T1000 (cell line): ENCODE measurements around the gene CAV3.
A peak's percentile ranks its signal among the peaks of the same experiment; 100 is the strongest.
"Not testable (repeated sequence)": the region's sequence is repeated elsewhere in the genome, so short reads cannot be mapped to it uniquely, and the experiment has no call there.

ENCODE experiments used
- DNase-seq: peaks from one replicate; lab custom pipeline; 2025; ENCODE audit warnings: mixed read lengths; lab: John Stamatoyannopoulos, UW

Gene CAV3

GRCh38 chr3:8733332-8734094 lies at the start of gene CAV3:
Gene CAV3 (plus strand): TSS chr3:8733802. CDS start chr3:8733877, 75 bp downstream.
- DNase-seq: no peak

GRCh38 chr3:8684992-8685391 lies 48.6 kb upstream of the CAV3 start:
- not testable (repeated sequence) for DNase-seq

DNA sequence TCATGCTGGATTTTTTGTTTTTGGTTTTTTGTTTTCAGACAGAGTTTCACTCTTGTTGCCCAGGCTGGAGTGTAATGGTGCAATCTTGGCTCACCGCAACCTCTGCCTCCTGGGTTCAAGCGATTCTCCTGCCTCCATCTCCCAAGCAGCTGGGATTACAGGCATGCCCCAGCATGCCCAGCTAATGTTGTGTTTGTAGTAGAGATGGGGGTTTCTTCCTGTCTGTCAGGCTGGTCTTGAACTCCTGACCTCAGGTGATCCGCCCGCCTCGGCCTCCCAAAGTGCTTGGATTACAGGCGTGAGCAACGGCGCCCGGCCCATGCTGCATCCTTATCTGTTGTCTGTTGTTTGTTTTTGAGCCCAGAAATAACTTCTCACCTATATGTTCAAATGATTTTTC lies 42.3 kb upstream of the CAV3 start:
- not testable (repeated sequence) for DNase-seq

GRCh38 chr3:8702560-8702959 lies 31.0 kb upstream of the CAV3 start:
- no peak for DNase-seq

DNA sequence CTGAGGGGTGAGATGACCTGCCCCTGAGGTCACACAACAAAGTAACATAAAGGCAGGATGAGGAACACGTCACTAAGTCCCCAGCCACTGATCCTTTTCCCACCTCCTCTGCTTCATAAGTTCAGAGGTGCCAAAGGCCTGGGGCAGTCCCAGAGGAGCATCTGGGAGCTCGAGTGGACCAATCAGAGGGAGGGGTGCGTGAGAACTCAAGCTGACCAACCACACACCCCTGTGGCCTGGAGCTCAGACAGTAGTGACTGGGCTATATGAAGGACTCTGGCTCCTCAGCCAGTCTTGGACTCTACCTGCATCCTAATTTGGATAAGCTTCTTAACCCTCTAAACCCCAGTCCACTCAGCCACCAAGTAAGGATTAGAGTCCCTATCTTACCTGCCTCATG lies 28.0 kb upstream of the CAV3 start:
- DNase-seq: no peak

GRCh38 chr3:8709287-8709686 lies 24.3 kb upstream of the CAV3 start:
- no peak for DNase-seq

GRCh38 chr3:8709801-8710507 lies 23.6 kb upstream of the CAV3 start:
- DNase-seq: no peak

GRCh38 chr3:8712045-8712907 lies 21.3 kb upstream of the CAV3 start:
- DNase-seq: peak; percentile 17

- DNase-seq: no peak
These were observed 20.7 kb upstream of the CAV3 start for GRCh38 chr3:8712908-8713255.

DNA sequence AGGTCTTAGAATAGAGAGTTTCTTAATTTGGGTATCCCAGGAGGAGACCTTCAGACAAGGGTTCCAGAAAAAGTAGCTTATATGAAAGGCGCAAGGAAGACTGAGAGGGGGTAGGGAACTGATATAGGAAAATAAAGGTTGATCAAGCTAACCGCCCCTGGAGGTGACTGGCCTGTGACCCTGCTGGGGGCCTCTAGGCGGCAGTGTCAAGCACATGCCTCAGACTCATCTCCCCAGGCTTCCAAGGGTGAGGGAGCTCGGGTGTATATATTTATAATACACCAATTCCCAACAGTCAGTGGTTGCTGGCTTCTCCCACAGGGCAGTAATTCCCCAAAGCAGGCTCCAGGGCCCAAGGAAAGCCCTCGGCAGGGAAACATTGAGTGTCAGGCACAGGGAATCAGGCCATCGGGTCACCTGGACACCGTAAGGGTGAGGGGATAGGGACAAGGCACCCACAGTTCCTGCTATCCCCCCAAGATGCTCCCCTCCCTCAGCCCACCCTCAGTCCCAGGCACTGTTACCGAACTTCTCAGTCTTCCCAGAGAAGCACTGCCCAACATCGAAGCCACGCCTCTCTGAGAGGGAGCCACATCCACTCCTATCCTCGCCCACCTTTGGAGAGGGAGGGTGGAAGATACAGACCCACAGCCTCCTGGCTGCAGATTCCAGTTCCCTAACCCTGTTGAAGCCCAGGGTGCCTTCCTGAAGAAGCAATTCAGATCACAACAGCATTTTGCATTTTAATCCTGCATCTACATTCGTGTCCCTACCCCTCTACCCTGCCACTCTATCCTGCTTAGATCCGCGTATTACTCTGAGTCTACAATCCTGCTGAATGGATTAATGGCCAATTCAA lies 19.5 kb upstream of the CAV3 start:
- DNase-seq: no peak

DNA sequence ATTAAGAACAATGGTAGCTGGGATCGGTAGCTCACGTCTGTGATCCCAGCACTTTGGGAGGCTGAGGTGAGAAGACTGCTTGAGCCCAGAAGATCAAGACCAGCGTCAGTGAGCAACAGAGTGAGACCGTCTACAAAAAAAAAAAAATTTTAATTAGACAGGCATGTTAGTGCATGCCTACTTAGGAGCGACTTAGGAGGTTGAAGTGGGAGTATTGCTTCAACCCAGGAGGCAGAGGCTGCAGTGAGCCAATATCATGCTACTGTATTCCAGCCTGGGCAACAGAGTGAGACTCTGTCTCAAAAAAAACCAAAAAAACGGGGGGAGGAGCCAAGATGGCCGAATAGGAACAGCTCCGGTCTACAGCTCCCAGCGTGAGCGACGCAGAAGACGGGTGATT lies 17.8 kb upstream of the CAV3 start:
- DNase-seq: not testable (repeated sequence)

- no peak for DNase-seq
These were observed 10.8 kb upstream of the CAV3 start for GRCh38 chr3:8722808-8723207.

- no peak for DNase-seq
These were observed 10.0 kb upstream of the CAV3 start for GRCh38 chr3:8723612-8724011.

DNA sequence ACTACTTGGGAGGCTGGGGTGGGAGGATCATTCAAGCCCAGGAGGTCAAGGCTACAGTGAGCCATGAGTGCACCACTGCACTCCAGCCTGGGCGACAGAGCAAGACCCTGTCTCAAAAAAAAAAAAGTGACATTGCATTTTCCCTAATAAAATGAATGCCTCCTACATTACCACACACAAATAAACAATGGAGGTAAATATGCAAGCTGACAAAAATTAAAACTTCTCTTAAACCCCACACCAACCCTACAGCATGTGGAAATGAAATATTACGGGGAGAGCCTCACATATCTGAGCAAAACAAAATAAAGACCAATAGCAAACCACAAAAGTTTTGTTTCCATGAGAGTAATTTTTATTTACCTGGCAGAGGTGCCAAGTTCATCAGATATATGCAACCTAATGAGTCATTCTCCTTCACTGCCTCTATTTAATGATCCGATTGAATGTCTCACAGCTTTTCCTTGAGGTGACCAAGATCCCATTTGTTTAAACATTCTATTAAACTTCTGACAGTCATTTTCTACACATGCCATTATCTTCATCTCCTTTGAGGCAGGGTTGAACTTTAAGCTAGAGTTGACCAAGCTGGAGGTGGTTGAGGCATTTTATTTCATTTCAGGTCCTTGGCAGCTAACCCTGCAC lies 9.4 kb upstream of the CAV3 start:
- DNase-seq: no peak

DNA sequence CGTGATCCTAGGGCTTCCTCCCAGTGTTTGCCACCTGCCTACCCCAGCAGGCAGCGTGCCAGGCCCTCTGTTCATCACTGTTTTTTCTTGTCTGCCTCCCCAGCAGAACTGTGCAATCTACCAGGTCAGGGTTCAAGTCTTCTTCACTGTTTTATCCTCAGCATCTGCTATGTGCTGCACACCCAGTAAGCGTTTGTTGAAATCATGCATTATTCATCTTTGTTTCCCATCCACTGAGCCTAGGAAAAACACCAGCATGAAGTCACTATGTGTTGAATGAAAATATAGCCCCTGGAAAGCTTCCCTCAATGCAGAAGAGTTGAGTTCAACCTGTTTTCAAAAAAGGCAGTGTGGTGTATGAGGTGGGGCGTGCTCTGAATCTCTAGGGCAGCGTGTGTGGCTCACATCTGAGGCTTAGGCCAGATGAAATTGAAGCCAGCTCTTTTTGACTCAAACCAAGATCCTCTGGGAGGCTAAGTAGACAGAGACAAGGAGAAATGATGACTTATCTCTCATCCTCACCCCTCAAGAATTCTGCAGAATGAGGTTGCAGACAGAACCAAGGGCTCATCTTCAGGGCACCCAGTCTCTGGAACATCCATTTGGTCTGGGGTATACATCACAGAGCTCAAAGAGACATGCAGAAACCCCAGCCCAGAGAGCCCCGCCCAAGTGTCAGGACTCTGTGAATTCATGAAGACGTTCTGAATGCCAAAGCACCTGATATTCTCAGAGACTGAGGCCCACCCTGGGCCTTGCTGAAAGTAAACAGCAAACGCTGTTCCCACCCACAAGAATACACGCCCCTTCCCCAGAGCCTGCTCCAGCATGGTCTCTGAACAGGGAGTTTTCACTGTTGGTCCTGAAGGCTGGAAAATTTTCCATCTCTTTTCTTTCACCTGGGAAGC lies 5.7 kb upstream of the CAV3 start:
- no peak for DNase-seq

DNA sequence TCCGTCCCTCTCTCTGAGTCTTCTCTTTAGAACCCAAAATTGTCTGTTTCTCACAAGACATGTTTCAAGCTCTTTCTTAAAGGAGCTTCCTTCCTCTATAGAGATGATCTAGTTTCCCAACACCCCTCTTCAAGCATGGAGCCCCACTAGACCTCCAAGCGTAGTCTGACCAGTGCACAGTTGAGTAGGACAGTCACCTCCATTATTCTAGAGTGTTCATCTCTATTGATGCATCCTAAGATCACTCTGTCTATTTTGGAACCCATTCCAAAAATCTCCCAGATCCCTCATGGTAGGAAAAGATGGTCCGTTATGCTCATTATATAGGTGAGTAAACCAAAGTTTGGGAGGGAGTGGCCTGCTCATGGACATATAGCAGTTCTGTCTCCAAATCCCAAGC lies 4.1 kb upstream of the CAV3 start:
- no peak for DNase-seq

DNA sequence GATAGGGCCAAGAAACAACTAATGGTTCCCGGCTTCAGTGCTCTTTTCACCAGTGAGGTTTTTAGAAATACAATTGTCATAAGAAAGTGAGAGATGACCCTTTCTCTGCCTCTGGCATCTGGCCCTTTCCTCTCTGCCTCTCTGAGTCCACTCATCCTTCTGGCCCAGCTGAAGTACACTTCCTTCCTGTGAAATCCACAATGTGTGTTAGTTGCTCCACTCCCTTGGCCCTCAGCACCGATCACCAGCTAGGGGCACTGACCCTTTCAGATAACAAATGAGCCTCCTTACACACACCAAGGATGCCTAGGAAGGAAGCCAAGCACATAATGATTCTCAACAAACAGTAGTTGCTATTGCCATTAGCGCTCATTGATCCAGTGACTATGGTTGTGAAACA lies 2.9 kb upstream of the CAV3 start:
- DNase-seq: no peak

GRCh38 chr3:8732413-8732812 lies 1.2 kb upstream of the CAV3 start:
- DNase-seq: no peak

- no peak for DNase-seq
These were observed 706 bp downstream of the CAV3 start for GRCh38 chr3:8734137-8734878.
